ENCODE data around the gene PDE5A.

The PDE5A gene

DNA sequence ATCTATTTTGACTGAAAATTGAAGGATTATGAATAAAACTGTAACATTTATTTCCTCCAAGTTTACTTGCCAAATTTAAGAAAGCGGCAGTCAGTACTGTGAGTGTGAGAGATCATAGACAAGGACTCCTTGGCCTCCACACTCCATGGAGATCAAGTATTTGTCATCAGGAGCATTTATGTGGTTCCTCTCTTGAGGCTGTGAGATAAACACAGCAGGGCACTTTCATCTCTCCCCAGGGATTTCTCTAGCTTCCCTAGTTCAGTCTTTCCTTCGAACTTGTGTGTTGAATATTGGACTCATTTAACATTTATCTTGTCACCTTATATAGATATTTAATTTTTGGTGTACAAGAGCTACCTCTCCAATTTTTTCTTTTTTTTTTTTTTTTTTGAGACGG is 40.8 kb downstream of the PDE5A start:
- no peak overlapping the region for H3K4me3 ChIP-seq (ENCODE audit: low read depth, low read length)
- POLR2A ChIA-PET = no interaction called here
- no peak for DNase-seq (ENCODE audit: low read depth, low spot score)
- CTCF ChIA-PET = interaction anchor here (1.2 kb wide), 2 partner anchors 29 to 468 kb away, joined by 4 to 5 read pairs; no protein-coding TSS in a partner anchor
- TF ChIP-seq, protein P1, sequence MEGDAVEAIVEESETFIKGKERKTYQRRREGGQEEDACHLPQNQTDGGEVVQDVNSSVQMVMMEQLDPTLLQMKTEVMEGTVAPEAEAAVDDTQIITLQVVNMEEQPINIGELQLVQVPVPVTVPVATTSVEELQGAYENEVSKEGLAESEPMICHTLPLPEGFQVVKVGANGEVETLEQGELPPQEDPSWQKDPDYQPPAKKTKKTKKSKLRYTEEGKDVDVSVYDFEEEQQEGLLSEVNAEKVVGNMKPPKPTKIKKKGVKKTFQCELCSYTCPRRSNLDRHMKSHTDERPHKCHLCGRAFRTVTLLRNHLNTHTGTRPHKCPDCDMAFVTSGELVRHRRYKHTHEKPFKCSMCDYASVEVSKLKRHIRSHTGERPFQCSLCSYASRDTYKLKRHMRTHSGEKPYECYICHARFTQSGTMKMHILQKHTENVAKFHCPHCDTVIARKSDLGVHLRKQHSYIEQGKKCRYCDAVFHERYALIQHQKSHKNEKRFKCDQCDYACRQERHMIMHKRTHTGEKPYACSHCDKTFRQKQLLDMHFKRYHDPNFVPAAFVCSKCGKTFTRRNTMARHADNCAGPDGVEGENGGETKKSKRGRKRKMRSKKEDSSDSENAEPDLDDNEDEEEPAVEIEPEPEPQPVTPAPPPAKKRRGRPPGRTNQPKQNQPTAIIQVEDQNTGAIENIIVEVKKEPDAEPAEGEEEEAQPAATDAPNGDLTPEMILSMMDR (IDR thresholded peaks at IDR 0.05; ENCODE audit: insufficient read depth, low read length, missing control alignments) = no peak

- CTCF ChIA-PET = no interaction called here
- H3K4me3 ChIP-seq (ENCODE audit: low read depth, low read length) = no peak overlapping the region
- POLR2A ChIA-PET = no interaction called here
- no peak for DNase-seq (ENCODE audit: low read depth, low spot score)
- TF ChIP-seq, protein P1 (IDR thresholded peaks at IDR 0.05; ENCODE audit: insufficient read depth, low read length, missing control alignments) = no peak
These were observed 42.8 kb downstream of the PDE5A start for GRCh38 chr4:119585771-119586170.

GRCh38 chr4:119581190-119581873 is 47.3 kb downstream of the PDE5A start:
- no peak for DNase-seq (ENCODE audit: low read depth, low spot score)
- H3K4me3 ChIP-seq (ENCODE audit: low read depth, low read length) = no peak overlapping the region
- ChIA-PET POLR2A (no interaction called here), CTCF (interaction anchor here (0.6 to 1.6 kb wide), 3 partner anchors 23 to 88 kb away, joined by 3 to 4 read pairs (median 3); no protein-coding TSS in a partner anchor)
- TF ChIP-seq, protein P1 (IDR thresholded peaks at IDR 0.05; ENCODE audit: insufficient read depth, low read length, missing control alignments) = no peak

DNA sequence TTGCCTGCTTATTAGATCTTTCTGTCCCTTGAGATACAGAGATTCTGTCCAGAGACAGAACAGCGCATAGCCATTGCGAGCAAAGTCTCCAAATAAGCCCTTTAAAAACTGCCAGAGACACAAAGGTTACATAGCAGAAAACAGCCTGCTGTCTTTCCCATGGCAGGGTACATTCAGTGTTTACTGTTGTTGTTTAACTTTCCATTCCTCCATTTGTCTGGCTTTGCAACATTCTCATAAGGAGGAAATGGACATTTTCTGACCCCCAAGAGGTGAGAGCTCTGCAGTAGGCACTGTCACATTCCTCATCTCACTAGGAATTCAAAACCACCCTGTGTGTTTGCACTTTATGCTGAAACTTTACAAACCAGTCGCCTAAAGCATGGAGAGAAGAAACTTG is 48.3 kb downstream of the PDE5A start:
- ChIA-PET CTCF (interaction anchor here (0.7 to 1.6 kb wide), 3 partner anchors 24 to 47 kb away, joined by 3 to 4 read pairs (median 3); no protein-coding TSS in a partner anchor), POLR2A (no interaction called here)

GRCh38 chr4:119579823-119580222 is 48.8 kb downstream of the PDE5A start:
- ChIA-PET POLR2A (no interaction called here), CTCF (interaction anchor here (0.7 kb wide), 1 partner anchor 47 kb away, joined by 3 read pairs; no protein-coding TSS in a partner anchor)
- H3K4me3 ChIP-seq (ENCODE audit: low read depth, low read length) = no peak overlapping the region
- TF ChIP-seq, protein P1 (IDR thresholded peaks at IDR 0.05; ENCODE audit: insufficient read depth, low read length, missing control alignments) = no peak
- no peak for DNase-seq (ENCODE audit: low read depth, low spot score)

More for the DNA sequence above, 48.3 kb downstream of the PDE5A start:
- H3K4me3 ChIP-seq (ENCODE audit: low read depth, low read length) = no peak overlapping the region
- no peak for DNase-seq (ENCODE audit: low read depth, low spot score)
- TF ChIP-seq, protein P1 (IDR thresholded peaks at IDR 0.05; ENCODE audit: insufficient read depth, low read length, missing control alignments) = no peak

GRCh38 chr4:119570401-119570800 is 58.2 kb downstream of the PDE5A start:
- peak; percentile 5 for DNase-seq (ENCODE audit: low read depth, low spot score)
- ChIA-PET CTCF (interaction anchor here (0.6 to 2.2 kb wide), 6 partner anchors 11 to 484 kb away, joined by 3 to 12 read pairs (median 3); partner anchors contain the start of gene PDE5A), POLR2A (no interaction called here)
- no peak overlapping the region for H3K4me3 ChIP-seq (ENCODE audit: low read depth, low read length)
- TF ChIP-seq, protein P1 (IDR thresholded peaks at IDR 0.05; ENCODE audit: insufficient read depth, low read length, missing control alignments) = no peak
